ENCODE data around the gene CNTN5.

CNTN5 gene

GRCh38 chr11:99171330-99171729 is 150.6 kb downstream of the CNTN5 start:
- DNase-seq, result no peak

GRCh38 chr11:99176430-99176829 is 155.7 kb downstream of the CNTN5 start:
- no peak for DNase-seq

- no peak for DNase-seq
Observed at GRCh38 chr11:99177446-99177845, 156.7 kb downstream of the CNTN5 start.

- no peak for DNase-seq
Observed at GRCh38 chr11:99184146-99184545, 163.4 kb downstream of the CNTN5 start.

- DNase-seq, result no peak
Observed at GRCh38 chr11:99188221-99188620, 167.5 kb downstream of the CNTN5 start.

- DNase-seq, result no peak
Observed at GRCh38 chr11:99192716-99193115, 172.0 kb downstream of the CNTN5 start.

GRCh38 chr11:99197477-99197876 is 176.7 kb downstream of the CNTN5 start:
- DNase-seq, result no peak

GRCh38 chr11:99198215-99198614 is 177.5 kb downstream of the CNTN5 start:
- no peak for DNase-seq

- DNase-seq, result no peak
Observed at GRCh38 chr11:99199341-99199740, 178.6 kb downstream of the CNTN5 start.

- no peak for DNase-seq
Observed at GRCh38 chr11:99200720-99201119, 180.0 kb downstream of the CNTN5 start.

GRCh38 chr11:99208813-99209212 is 188.1 kb downstream of the CNTN5 start:
- no peak for DNase-seq

- DNase-seq, result no peak
Observed at GRCh38 chr11:99229544-99229943, 208.8 kb downstream of the CNTN5 start.

GRCh38 chr11:99234534-99234933 is 213.8 kb downstream of the CNTN5 start:
- DNase-seq, result no peak

GRCh38 chr11:99238401-99238800 is 217.7 kb downstream of the CNTN5 start:
- DNase-seq, result no peak

- no peak for DNase-seq
Observed at GRCh38 chr11:99240192-99241030, 219.7 kb downstream of the CNTN5 start.

- DNase-seq, result no peak
Observed at GRCh38 chr11:99241066-99241465, 220.3 kb downstream of the CNTN5 start.

GRCh38 chr11:99244613-99245012 is 223.9 kb downstream of the CNTN5 start:
- DNase-seq, result no peak

- no peak for DNase-seq
Observed at GRCh38 chr11:99246199-99246598, 225.4 kb downstream of the CNTN5 start.

GRCh38 chr11:99256614-99257013 is 235.9 kb downstream of the CNTN5 start:
- DNase-seq, result no peak

GRCh38 chr11:99257131-99257530 is 236.4 kb downstream of the CNTN5 start:
- DNase-seq, result no peak

GRCh38 chr11:99260696-99261095 is 239.9 kb downstream of the CNTN5 start:
- DNase-seq, result no peak

GRCh38 chr11:99268886-99269285 is 248.1 kb downstream of the CNTN5 start:
- DNase-seq, result no peak

GRCh38 chr11:99271527-99271926 is 250.8 kb downstream of the CNTN5 start:
- DNase-seq, result no peak

GRCh38 chr11:99275521-99275920 is 254.8 kb downstream of the CNTN5 start:
- no peak for DNase-seq

- no peak for DNase-seq
Observed at GRCh38 chr11:99277281-99277680, 256.5 kb downstream of the CNTN5 start.
